ENCODE results near the gene PEF1. TPM values are rescaled to one million over a fixed set of nuclear protein-coding genes. Genes with fewer than 3 reads are reported as not detected.
"Not testable (repeated sequence)": the region's sequence is repeated elsewhere in the genome, so short reads cannot be mapped to it uniquely, and the experiment has no call there.

The PEF1 gene
- total RNA-seq, 4 donors from 2014 or later, result 48.4 to 72.1 (median 61.9) TPM

DNA sequence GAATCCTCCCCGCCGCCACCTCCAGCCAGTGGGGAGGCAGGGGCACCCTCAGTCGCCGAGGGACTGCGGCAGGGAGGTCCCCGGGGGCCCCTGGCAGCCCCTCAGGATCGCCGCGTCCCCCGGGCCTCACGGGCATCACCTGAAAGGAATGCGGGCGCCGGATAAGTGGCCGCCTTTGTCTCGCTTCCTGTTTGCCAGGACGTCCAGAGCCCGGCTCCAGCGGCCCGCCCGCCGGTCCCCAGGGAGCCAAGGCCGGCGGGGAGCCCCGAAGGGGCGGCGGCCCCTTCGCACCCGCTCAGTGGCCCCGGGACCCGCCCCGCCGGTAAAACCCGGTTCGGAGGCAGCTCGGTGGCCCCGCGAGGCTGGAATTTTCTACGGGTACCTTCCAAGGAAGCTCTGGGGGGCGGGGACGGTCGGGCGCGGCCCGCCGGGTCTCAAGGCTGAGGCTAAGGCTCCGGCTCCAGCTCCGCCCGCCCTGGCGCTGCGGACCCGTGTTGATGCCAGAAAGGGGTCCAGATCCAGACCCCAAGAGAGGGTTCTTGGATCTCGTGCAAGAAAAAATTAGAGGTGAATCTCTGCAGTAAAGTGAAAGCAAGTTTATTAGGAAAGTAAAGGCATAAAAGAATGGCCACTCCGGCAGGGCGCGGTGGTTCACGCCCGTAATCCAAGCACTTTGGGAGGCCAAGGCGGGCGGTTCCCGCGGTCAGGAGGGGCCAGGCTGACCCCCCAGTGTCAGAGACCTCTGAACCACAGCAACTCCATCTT, 55.7 kb downstream of the PEF1 start:
- Histone ChIP-seq H3K4me3 (peak overlapping the region; percentile 36 to 53), H3K27ac (peak overlapping the region; percentile 84 to 91), H3K9me3 (no peaks in the 10 kb centered on the region), H3K27me3 (no peaks in the 10 kb centered on the region), H3K4me1 (peaks cover 7 to 24% of the 10 kb centered on the region in 2 donors), H3K36me3 (no peaks in the 10 kb centered on the region)
- peak in 1 of 2 donors; percentile 9 for TF ChIP-seq POLR2A (IDR thresholded peaks at IDR 0.05)
- TF ChIP-seq CTCF (IDR thresholded peaks at IDR 0.05), result no peak
- intact Hi-C loops (cut with DNase I; ENCODE audit: low total_unique reads), result no loop called here
- DNase-seq, result peak; percentile 43 to 60

- peak in 1 of 2 donors; percentile 7 for TF ChIP-seq POLR2A (IDR thresholded peaks at IDR 0.05)
- TF ChIP-seq CTCF (IDR thresholded peaks at IDR 0.05), result peak; percentile 43 to 60 (median 52)
- no peaks in the 10 kb centered on the region for H3K27me3 ChIP-seq
- H3K9me3 ChIP-seq, result no peaks in the 10 kb centered on the region
- H3K4me1 ChIP-seq, result peaks cover 8 to 24% of the 10 kb centered on the region in 2 donors
- intact Hi-C loops (cut with DNase I; ENCODE audit: low total_unique reads), result no loop called here
- DNase-seq, result peak; percentile 55 to 73
- no peaks in the 10 kb centered on the region for H3K36me3 ChIP-seq
- H3K27ac ChIP-seq, result peak overlapping the region; percentile 84 to 91
- H3K4me3 ChIP-seq, result no peak overlapping the region
Observed at GRCh38 chr1:31587720-31588423, 56.8 kb downstream of the PEF1 start.

DNA sequence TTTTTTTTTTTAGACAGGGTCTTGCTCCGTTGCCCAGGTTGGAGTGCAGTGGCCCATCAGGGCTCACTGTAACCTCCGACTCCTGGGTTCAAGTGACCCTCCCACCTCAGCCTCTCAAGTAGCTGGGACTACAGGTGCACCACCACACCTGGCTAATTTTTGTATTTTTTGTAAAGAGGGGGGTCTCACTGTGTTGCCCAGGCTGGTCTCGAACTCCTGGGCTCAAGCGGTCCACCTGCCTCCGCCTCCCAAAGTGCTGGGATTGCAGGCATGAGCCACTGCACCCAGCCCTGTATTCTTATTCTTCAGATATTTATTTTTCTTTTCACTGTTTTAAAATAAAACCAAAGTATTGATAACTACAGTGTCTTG, 57.4 kb downstream of the PEF1 start:
- peak overlapping the region; percentile 84 to 91 for H3K27ac ChIP-seq
- intact Hi-C loops (cut with DNase I; ENCODE audit: low total_unique reads); H3K4me3 ChIP-seq; H3K9me3 ChIP-seq; H3K36me3 ChIP-seq; H3K27me3 ChIP-seq; DNase-seq: not testable (repeated sequence)
- H3K4me1 ChIP-seq, result peaks cover 8 to 24% of the 10 kb centered on the region in 2 donors

DNA sequence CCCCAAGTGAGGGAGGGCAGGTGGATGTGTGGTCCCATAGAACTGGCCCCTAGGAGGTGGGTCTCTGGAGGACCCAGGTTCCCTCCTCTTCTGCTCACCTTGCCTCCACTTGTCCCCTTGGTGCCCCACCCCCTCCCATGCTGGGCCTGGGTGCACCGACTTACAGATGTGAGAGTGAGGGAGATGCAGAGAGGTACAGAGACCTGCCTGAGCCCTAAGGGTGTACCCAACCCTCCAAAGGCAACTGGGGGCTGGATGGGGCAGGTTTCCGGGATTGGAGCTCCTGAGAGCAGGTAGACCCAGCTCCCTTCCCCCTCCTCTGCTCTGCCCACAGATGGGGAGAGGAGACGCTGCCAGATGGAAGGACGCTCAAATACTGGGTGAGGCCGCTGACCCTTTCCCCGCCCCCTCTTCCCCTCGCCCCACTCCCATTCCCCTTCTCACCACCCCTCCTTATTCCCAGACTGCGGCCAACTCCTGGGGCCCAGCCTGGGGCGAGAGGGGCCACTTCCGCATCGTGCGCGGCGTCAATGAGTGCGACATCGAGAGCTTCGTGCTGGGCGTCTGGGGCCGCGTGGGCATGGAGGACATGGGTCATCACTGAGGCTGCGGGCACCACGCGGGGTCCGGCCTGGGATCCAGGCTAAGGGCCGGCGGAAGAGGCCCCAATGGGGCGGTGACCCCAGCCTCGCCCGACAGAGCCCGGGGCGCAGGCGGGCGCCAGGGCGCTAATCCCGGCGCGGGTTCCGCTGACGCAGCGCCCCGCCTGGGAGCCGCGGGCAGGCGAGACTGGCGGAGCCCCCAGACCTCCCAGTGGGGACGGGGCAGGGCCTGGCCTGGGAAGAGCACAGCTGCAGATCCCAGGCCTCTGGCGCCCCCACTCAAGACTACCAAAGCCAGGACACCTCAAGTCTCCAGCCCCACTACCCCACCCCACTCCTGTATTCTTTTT, 58.0 kb downstream of the PEF1 start:
- peak overlapping the region; percentile 91 to 93 for H3K27ac ChIP-seq
- H3K27me3 ChIP-seq, result no peaks in the 10 kb centered on the region
- peaks cover 8 to 24% of the 10 kb centered on the region in 2 donors for H3K4me1 ChIP-seq
- no peaks in the 10 kb centered on the region for H3K36me3 ChIP-seq
- no peak overlapping the region for H3K4me3 ChIP-seq
- TF ChIP-seq CTCF (IDR thresholded peaks at IDR 0.05), result no peak
- TF ChIP-seq POLR2A (IDR thresholded peaks at IDR 0.05), result no peak
- H3K9me3 ChIP-seq, result no peaks in the 10 kb centered on the region
- DNase-seq, result no peak
- intact Hi-C loops (cut with DNase I; ENCODE audit: low total_unique reads), result no loop called here

DNA sequence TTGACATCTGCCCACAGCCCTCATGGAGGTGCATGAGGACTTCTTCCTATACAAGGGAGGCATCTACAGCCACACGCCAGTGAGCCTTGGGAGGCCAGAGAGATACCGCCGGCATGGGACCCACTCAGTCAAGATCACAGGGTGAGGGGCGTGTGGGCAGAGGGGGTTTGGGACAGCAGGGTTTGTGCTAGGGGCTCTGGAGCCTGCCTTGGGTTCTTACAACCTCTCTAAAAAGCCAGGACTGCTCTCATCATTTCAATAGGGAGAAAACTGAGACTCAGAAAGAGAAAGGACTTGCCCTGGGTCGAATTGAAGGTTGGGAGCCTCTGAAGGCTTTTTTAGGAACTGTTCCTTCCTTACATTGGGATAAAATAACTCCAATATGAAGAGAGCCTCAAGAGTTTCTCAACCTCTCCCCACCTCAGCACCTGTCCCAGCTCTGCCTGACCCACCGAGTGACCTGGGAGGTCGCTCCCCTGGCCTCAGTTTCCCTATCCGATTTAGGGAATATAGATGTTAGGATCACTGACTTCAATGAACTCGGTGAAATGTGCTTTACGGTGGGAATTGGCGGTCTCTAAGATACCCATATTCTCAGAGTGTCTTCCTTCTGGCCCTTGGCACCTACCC, 58.8 kb downstream of the PEF1 start:
- Histone ChIP-seq H3K9me3 (no peaks in the 10 kb centered on the region), H3K4me3 (no peak overlapping the region), H3K27me3 (no peaks in the 10 kb centered on the region), H3K4me1 (peaks cover 8 to 24% of the 10 kb centered on the region in 2 donors), H3K36me3 (no peaks in the 10 kb centered on the region), H3K27ac (peak overlapping the region; percentile 91 to 93)
- DNase-seq, result no peak
- TF ChIP-seq POLR2A (IDR thresholded peaks at IDR 0.05) (no peak), CTCF (IDR thresholded peaks at IDR 0.05) (no peak)
- intact Hi-C loops (cut with DNase I; ENCODE audit: low total_unique reads), result no loop called here
